A673 (cell line): ENCODE data around the gene FN3K.

ENCODE experiments used
- EZH2 ChIP-seq: fragments of 200-600 bp; sonication (generic); IDR thresholded peaks from 2 replicates; pipeline ENCODE4 v1.6.1; 2017; ENCODE audit warnings: borderline replicate concordance, low read depth, mild to moderate bottlenecking, mixed read lengths, antibody characterized with exemption, low read length; ENCODE audit not compliant: poor library complexity, severe bottlenecking
- TF ChIP-seq, protein P1 (sequence below): fragments of 300-800, 200-600 bp; sonication (generic); conservative IDR thresholded peaks from 2 replicates; pipeline ENCODE4 v1.5.1; 2017; ENCODE audit warnings: low read depth, mild to moderate bottlenecking, antibody characterized with exemption, low read length, moderate library complexity, mixed read lengths

DNA sequence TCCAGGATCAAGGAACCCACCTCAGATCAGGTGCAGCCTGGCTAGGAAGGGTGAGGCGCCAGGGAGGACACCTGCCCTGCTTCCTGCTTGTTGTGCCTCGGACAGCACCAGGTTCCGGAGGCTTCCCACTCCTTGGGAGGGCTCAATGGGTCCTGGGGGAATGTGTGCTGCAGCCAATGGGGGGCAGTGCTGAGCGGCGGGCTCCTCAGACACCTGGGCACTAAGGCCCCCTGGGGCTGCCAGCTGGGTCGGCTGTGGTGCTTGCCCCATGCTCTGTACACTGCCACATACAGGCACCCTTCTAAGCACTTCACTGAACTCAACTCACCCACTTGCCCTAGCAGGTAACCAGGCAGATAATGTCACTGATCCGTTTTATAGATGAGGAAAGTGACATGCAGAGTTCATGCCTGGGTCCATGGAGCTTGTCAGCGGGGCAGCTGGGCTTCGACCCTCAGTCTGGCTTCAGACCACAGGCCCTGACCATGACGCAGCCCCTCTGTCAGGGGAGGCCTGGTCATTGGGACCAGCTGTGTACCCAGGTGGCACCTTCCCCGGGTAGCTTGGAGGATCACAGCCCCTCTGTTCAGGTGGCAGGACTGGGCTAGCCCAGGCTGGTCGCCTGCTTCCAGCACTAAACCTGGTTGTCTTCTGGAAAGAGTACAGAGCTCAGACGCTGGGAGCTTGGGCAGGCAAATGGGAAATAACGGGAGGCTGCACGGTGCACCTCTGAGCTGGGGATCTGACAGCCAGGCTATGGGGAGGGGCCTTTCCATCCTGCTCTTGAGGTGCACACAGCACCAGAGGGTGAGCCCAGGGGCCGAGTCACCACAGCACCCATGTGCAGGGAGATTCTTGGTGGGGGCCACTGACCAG lies 8.2 kb downstream of the FN3K start:
- TF ChIP-seq, protein P1, sequence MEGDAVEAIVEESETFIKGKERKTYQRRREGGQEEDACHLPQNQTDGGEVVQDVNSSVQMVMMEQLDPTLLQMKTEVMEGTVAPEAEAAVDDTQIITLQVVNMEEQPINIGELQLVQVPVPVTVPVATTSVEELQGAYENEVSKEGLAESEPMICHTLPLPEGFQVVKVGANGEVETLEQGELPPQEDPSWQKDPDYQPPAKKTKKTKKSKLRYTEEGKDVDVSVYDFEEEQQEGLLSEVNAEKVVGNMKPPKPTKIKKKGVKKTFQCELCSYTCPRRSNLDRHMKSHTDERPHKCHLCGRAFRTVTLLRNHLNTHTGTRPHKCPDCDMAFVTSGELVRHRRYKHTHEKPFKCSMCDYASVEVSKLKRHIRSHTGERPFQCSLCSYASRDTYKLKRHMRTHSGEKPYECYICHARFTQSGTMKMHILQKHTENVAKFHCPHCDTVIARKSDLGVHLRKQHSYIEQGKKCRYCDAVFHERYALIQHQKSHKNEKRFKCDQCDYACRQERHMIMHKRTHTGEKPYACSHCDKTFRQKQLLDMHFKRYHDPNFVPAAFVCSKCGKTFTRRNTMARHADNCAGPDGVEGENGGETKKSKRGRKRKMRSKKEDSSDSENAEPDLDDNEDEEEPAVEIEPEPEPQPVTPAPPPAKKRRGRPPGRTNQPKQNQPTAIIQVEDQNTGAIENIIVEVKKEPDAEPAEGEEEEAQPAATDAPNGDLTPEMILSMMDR, result no peak
- no peak for TF ChIP-seq EZH2
